Endothelial cell of umbilical vein (primary cell): ENCODE measurements around the gene ARRDC1. TPM values are rescaled to one million over a fixed set of nuclear protein-coding genes. Genes with fewer than 3 reads are reported as not detected.

Experiments
- BruUV-seq: library from RNA; stranded (reverse); fragments of 400-500 nt; replicated peaks from 2 replicates; lab custom pipeline; 2021; lab: Mats Ljungman, UMichigan
- CTCF ChIA-PET: fragments of 300-600, 350-600 bp; sonication (Branson Sonifier 250); formaldehyde crosslinking; loops from one replicate; lab custom pipeline; 2021; ENCODE audit warnings: antibody characterized with exemption, inconsistent platforms; lab: Charles Lee
- POLR2A ChIA-PET: fragments of 300-600, 350-600 bp; sonication (Branson Sonifier 250); formaldehyde crosslinking; loops from one replicate; lab custom pipeline; 2021; ENCODE audit warnings: antibody characterized with exemption, inconsistent platforms; lab: Charles Lee
- DNase-seq: peaks from one replicate; pipeline ENCODE4 v3.0.0-alpha.2; 2011; ENCODE audit warnings: low read depth, low spot score
- FAIRE-seq: peaks from 2 replicates; lab custom pipeline; 2011; peaks lifted over from hg19 to GRCh38; lab: Jason Lieb, UNC
- H2AFZ ChIP-seq: 2 replicates; pipeline ENCODE4 v1.6.0; 2012; ENCODE audit warnings: low read depth, low read length, control low read depth, inconsistent platforms
- H3K27ac ChIP-seq: 2 replicates; pipeline ENCODE4 v1.5.1; 2011; ENCODE audit warnings: low read depth, mild to moderate bottlenecking, control low read depth, low read length, moderate library complexity; ENCODE audit not compliant: insufficient read depth
- H3K27me3 ChIP-seq, 2 experiments: 2 replicates each; pipeline versions ENCODE4 v1.6.0 to v1.6.1; 2011; ENCODE audit warnings: low read length in 2 of 2, mixed read lengths in 1 of 2; ENCODE audit not compliant: control insufficient read depth in 2 of 2, insufficient read depth in 2 of 2
- H3K36me3 ChIP-seq, 2 experiments: 2 replicates in 1 of 2; 3 replicates in 1 of 2; pipeline ENCODE4 v1.5.1; 2011; ENCODE audit warnings: low read length in 2 of 2, mild to moderate bottlenecking in 1 of 2, moderate library complexity in 1 of 2; ENCODE audit not compliant: control insufficient read depth in 2 of 2, insufficient read depth in 2 of 2; ENCODE audit errors: extremely low read depth in 1 of 2
- H3K4me1 ChIP-seq: 3 replicates; pipeline ENCODE4 v1.5.1; 2011; ENCODE audit warnings: mild to moderate bottlenecking, low read length; ENCODE audit not compliant: control insufficient read depth, insufficient read depth; ENCODE audit errors: extremely low read depth
- H3K4me2 ChIP-seq: 2 replicates; pipeline ENCODE4 v1.6.1; 2011; ENCODE audit warnings: low read length, control low read depth, mixed read lengths; ENCODE audit not compliant: insufficient read depth
- H3K4me3 ChIP-seq, 3 experiments: fragments of 200-600 bp in 1 of 3; sonication (generic), shearing (Covaris generic) in 1 of 3; replicated peaks in 1 of 3; 2 replicates each; pipeline ENCODE4 v1.5.1; 2011 to 2016; ENCODE audit warnings: control low read depth in 3 of 3, low read length in 3 of 3, mild to moderate bottlenecking in 2 of 3, inconsistent platforms in 1 of 3, low read depth in 1 of 3, moderate library complexity in 1 of 3; ENCODE audit not compliant: insufficient read depth in 1 of 3
- H3K79me2 ChIP-seq: 2 replicates; pipeline ENCODE4 v1.6.0; 2012; ENCODE audit warnings: low read length, inconsistent platforms; ENCODE audit not compliant: control insufficient read depth, insufficient read depth
- H3K9ac ChIP-seq: replicated peaks from 2 replicates; pipeline ENCODE3; 2011; ENCODE audit warnings: low read length, control low read depth; ENCODE audit not compliant: insufficient read depth; ENCODE audit errors: extremely low read depth
- H3K9me1 ChIP-seq: replicated peaks from 3 replicates; pipeline ENCODE4 v1.6.0; 2011; ENCODE audit warnings: mild to moderate bottlenecking, low read length; ENCODE audit not compliant: control insufficient read depth, insufficient read depth; ENCODE audit errors: extremely low read depth
- H3K9me3 ChIP-seq: replicated peaks from 2 replicates; pipeline ENCODE4 v1.5.1; 2012; ENCODE audit warnings: low read length, inconsistent platforms; ENCODE audit not compliant: control insufficient read depth, insufficient read depth
- H4K20me1 ChIP-seq: replicated peaks from 2 replicates; pipeline ENCODE3; 2011; ENCODE audit warnings: mild to moderate bottlenecking, low read length; ENCODE audit not compliant: control insufficient read depth, insufficient read depth; ENCODE audit errors: extremely low read depth
- CTCF ChIP-seq, 2 donors: IDR thresholded peaks; 1 replicate in 1 of 2; 2 replicates in 1 of 2; pipeline ENCODE4 v1.5.1; 2011; ENCODE audit warnings: low read length in 2 of 2, mild to moderate bottlenecking in 2 of 2, moderate library complexity in 2 of 2, control low read depth in 1 of 2, inconsistent platforms in 1 of 2, low read depth in 1 of 2; ENCODE audit not compliant: insufficient read depth in 1 of 2; ENCODE audit errors: extremely low read depth in 1 of 2
- EZH2 ChIP-seq: IDR thresholded peaks from 2 replicates; pipeline ENCODE4 v1.6.1; 2012; ENCODE audit warnings: borderline replicate concordance, low read depth, mild to moderate bottlenecking, moderate library complexity, low read length, inconsistent platforms; ENCODE audit not compliant: severe bottlenecking
- FOS ChIP-seq: IDR thresholded peaks from 2 replicates; pipeline ENCODE4 v1.6.1; 2011; ENCODE audit warnings: mild to moderate bottlenecking, low read length, moderate library complexity, borderline replicate concordance; ENCODE audit not compliant: insufficient read depth
- GATA2 ChIP-seq: IDR thresholded peaks from 2 replicates; pipeline ENCODE4 v1.7.0; 2011; ENCODE audit warnings: low read depth, mild to moderate bottlenecking, moderate library complexity, mixed read lengths, low read length; ENCODE audit not compliant: insufficient read length, insufficient read depth
- JUN ChIP-seq: IDR thresholded peaks from 2 replicates; pipeline ENCODE4 v1.6.1; 2011; ENCODE audit warnings: borderline replicate concordance, low read depth; ENCODE audit not compliant: insufficient read length, insufficient read depth
- MAX ChIP-seq: IDR thresholded peaks from 2 replicates; pipeline ENCODE4 v1.6.1; 2011; ENCODE audit not compliant: insufficient read depth, insufficient read length
- MYC ChIP-seq: IDR thresholded peaks from one replicate; pipeline ENCODE4 v1.6.1; 2011; ENCODE audit warnings: mild to moderate bottlenecking, low read depth, low read length
- POLR2A ChIP-seq: IDR thresholded peaks from 2 replicates; pipeline ENCODE4 v1.6.1; 2012; ENCODE audit warnings: low read depth, mild to moderate bottlenecking, control low read depth, low read length
- POLR2AphosphoS5 ChIP-seq: IDR thresholded peaks from 2 replicates; pipeline ENCODE4 v1.6.1; 2012; ENCODE audit warnings: low read depth, mild to moderate bottlenecking, control low read depth, low read length, moderate library complexity; ENCODE audit not compliant: insufficient read depth
- dilution Hi-C: fragments of 300-500 bp; cut with MboI; formaldehyde crosslinking; loops from one replicate; pipeline ENCODE4 v1.15.0; 2019; ENCODE audit warnings: low sequenced_read_pairs; ENCODE audit not compliant: extremely low pct_ligation_motif_present
- intact Hi-C: fragments of 100-400 bp; cut with micrococcal nuclease; formaldehyde crosslinking; loops from one replicate; pipeline ENCODE4 v1.10.0; 2022
- polyA plus RNA-seq, 4 experiments: library from polyadenylated mRNA; depleted of rRNA in 3 of 4; stranded (reverse) in 3 of 4; unstranded in 1 of 4; fragments of >200 nt; gene quantifications; 2 replicates each; pipeline versions ENCODE4 v1.2.1 to v1.2.3, GENCODE V29; 2011 to 2012; ENCODE audit warnings: missing spikeins in 1 of 4
- total RNA-seq: library from RNA; stranded (reverse); gene quantifications from 2 replicates; pipeline ENCODE4 v1.2.3, GENCODE V29; 2021

Gene ARRDC1
- total and polyA plus RNA-seq, 2 donors (not counting 3 experiments of a cell fraction or from before 2014, with no cell fraction given), result 22.5 to 51.0 TPM

GRCh38 chr9:137663584-137663983, 58.1 kb downstream of the ARRDC1 start:
- H3K4me2 ChIP-seq, result no peak overlapping the region
- POLR2A ChIA-PET, result no interaction called here
- H3K4me1 ChIP-seq, result peaks cover 13% of the 10 kb centered on the region
- no peaks in the 10 kb centered on the region for H3K9me3 ChIP-seq
- FAIRE-seq (no peak), DNase-seq (no peak)
- no peak overlapping the region for H3K9ac ChIP-seq
- H3K27me3 ChIP-seq, result no peaks in the 10 kb centered on the region
- no peaks in the 10 kb centered on the region for H4K20me1 ChIP-seq
- no peak overlapping the region for H2AFZ ChIP-seq
- CTCF ChIA-PET, result interaction anchor here (1.2 to 1.6 kb wide), 2 partner anchors 9 to 43 kb away, joined by 3 to 5 read pairs; no protein-coding TSS in a partner anchor
- peaks cover 77% of the 10 kb centered on the region for H3K79me2 ChIP-seq
- BruUV-seq, result no TSS peak
- intact Hi-C loops (no loop called here), dilution Hi-C loops (no loop called here)
- no peaks in the 10 kb centered on the region for H3K36me3 ChIP-seq
- H3K27ac ChIP-seq, result no peak overlapping the region
- no peaks in the 10 kb centered on the region for H3K9me1 ChIP-seq
- TF ChIP-seq POLR2AphosphoS5, result no peak
- no peak for TF ChIP-seq EZH2
- no peak for TF ChIP-seq GATA2
- TF ChIP-seq MAX, result no peak
- TF ChIP-seq POLR2A, result no peak
- no peak for TF ChIP-seq JUN
- TF ChIP-seq MYC, result no peak
- TF ChIP-seq FOS, result no peak
- TF ChIP-seq CTCF (IDR thresholded peaks at IDR 0.05; ENCODE audit: extremely low read depth in 1 of 2, insufficient read depth in 1 of 2, low read depth in 1 of 2, low read length in 2 of 2), result no peak
- H3K4me3 ChIP-seq, result no peak overlapping the region
